NCI-H526 (cell line): ENCODE results near the gene SLX9.

Source experiments
- DNase-seq, 2 experiments: peaks; one replicate each; lab custom pipeline; 2025; lab: John Stamatoyannopoulos, UW

Gene SLX9

GRCh38 chr21:45001134-45002095, 61.6 kb downstream of the SLX9 start:
- no peak for DNase-seq

DNA sequence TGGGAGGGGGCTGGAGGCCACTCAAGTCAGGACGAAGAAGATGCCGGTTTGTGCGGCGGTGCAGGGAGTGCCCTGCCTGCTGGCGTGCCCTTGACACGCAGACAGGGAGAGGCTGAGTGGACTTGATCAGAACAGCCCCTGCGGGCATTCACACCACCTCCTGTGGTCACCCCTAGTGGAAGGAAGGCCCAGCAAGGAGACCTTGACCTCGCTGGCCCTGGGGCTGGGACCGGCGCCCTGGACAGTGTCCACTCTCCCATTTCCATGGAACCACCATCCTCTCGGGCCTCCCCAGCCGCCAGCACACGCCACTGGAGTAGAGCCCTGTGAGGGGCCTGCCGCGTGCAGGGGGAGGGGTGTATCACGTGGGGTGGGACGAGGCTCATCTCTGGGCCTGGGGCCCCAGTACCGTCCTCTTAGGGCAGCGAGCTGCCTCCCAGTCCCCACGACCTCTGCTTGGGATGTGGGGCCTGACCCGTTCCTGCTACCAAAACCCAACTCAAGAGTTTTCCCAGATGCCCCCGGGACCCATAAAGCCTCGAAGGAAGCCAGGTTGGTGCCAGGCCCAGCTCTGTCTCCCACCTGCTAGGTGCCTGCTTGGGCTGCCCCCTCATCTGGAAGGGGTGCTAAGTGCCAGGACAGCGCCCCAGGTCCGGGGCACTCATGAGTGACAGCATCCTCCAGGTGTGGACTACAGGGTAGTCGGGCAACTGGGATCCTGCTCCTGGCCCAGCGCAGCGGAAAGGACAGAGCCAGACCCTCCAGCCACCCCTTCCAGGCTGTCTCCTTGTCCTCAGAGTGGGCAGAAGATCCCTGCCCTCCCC, 62.8 kb downstream of the SLX9 start:
- no peak for DNase-seq

DNA sequence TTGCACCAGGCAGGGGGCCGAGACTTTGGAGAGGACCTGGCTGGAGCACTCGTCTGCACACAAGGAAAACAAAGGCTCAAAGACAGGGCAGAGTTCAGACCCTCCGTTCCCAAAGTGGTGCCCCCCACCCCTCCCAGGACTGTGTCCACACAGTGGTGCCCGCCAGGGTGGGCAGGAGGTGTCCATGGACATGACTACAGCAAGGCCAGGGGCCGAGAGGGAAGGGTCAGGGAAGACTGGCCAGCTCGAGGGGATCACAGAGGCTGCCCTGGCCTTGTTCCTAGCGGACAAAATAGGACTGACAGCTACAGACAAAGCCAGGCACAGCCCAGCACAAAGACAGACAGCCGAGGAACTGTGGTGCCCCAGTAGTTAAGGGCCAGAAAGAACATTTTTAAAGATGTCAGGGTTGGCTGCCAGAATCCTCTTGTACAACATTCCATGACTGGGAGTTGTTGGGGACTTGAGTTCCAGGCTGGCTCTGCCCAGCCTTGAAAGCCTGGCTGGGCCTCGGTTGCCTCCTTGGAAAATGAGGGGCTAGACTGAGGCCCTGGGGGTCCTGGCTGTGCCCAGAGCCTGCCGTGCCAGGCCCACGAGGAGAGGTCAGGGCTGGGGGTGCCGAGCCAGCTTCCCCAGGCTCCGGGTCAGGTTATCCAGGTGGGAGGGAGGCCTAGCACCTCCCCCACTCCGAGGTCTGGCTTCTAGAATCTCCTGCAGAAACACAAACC, 63.7 kb downstream of the SLX9 start:
- DNase-seq = no peak

DNA sequence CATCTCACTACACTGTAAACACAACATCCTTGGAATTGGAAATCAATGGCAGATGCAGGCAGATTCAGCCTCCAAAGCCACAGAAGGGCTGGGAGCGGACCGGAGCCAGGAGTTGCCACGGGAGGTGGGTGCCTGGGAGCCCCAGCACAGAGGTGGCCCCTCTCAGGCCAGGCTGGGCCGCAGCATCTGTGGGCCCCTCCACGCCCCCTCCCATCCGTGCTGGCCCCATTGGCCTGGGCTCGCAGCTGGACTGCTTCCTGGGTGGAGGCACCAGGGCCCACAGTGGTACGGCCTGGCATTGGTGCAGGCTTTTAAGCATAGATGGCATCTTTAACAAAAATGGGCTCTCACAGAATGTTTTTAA, 64.2 kb downstream of the SLX9 start:
- no peak for DNase-seq

DNA sequence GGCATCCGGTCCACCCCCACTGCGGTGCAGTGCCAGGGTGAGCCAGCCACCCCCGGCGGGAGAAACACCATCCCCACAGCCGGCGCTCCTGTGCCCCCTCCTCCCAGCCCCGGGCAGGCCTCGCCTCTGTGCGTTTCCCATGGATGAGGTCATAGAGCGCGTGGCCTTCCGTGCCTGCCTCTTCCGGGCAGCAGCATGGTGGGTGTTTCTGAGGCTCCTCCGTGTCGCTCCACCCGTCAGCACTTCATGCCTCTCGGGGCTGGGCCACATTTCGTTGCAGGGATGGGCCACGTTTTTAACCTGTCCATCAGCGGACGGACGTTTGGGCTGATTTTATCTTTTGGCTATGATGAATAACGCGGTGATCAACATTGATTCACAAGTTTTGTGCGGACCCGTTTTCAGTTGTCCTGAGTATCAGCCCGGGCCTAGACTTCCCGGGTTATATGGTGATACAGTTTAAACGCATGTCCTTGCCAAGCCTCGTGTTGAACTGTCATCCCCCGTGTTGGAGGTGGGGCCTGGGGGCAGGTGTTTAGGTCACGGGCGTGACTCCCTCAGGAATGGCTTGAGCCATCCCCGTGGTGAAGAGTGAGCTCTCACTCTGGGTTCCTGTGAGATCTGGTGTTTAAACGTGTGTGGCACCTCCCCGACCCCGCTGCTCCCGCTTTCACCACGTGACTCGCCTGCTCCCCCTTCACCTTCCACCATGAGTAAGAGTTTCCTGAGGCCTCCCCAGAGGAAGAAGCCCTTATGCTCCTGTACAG, 64.8 kb downstream of the SLX9 start:
- DNase-seq = no peak

DNA sequence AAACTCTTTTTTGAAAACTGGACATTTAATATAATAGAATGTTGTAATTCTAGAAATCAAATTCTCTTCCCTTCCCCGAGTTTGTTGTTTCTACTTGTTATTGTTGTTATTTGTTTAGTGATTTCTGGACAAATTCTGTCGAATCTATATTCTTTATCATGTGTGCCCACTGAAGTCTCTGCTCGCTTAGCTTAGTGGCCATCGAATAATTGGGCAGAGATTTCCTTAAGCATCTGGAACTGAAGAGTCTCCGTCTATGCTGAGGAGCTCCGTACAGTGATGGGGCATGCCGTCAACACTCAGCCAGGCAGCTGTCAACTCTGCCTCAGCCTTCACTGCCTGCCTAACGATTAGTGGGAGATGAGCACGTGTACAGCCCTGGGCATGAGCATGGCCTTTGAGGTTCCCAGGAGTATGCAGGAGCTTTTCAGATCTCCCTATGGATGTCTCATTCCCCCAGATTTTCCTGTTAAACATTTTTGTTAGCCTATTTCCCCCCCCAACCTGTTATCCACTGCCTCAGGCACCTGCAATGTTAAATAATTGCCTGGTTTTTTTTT, 66.8 kb downstream of the SLX9 start:
- no peak for DNase-seq

DNA sequence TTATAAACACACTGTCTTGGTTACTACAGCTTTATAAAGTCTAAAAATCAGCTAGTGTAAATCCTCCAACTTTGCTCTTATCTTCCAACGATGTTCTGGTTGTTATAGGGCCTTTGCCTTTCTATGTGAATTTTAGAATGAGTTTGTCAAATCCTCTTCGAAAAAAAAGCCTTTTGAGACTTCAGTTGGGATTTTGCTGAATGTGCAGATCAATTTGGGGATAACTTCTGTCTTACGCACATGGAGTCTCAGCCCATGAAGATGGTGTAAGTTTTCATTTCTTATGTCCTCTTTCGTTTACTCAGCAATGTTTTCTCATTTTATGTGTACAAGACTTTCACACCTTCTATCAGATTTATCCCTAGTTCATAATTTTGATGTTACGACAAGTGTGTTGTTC, 69.8 kb downstream of the SLX9 start:
- no peak for DNase-seq

- DNase-seq = no peak
Measured at GRCh38 chr21:45010096-45010495, 70.3 kb downstream of the SLX9 start.

DNA sequence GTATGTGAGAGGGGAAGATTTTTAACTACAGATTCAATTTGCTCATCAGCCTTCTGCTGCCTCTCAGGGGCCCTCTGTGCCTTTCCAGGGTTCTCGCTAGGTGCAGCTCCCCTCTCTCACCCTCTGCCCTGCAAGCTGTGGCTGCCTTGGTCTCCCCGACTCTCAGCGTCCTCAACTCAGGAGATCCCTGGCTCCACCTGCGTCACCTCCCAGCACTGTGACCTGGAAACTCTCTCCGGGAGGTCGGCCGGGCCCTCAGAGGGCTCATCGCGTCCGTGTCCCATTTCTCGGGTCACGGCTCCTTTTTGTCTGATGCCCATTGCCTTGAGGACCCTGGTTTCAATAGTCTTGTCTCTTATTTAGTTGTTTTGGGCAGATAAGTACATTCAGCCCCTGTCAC, 71.0 kb downstream of the SLX9 start:
- no peak for DNase-seq

- no peak for DNase-seq
Measured at GRCh38 chr21:45011426-45011825, 71.6 kb downstream of the SLX9 start.

DNA sequence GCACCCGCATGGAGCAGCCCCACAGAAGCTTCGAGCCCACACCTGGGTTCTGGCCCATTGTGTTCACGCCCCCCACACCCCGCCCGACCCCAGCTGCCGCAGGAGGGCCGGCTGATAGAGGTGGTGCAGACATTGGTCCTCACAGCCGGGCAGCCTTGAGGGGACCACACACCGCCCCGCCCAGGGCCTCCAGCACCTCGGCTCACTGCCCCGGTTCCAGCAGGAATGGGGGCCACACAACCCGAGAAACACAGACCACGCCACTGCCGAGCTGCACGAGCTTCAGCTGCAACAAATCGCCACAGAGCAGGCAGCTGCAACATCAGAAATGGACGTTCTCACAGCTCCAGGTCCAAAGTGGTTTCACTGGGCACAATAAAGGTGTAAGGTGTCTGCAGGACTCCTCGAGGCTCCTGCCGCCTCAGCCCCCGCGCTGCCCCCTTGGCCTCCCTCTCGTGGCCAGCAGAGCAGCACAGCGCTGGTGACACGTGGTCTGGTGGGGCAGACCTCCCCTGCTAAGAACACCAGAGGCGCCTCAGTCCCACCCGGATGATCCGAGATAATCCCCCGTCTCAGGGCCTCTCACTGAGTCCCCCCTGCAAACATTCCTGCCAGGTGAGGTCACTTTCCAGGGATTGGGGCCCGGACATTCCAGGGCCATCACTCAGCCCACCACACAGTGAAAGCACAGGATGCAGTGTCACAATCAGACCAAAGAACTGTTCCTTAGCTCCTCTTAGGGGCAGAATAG, 72.3 kb downstream of the SLX9 start:
- no peak for DNase-seq

GRCh38 chr21:45012662-45013259, 72.9 kb downstream of the SLX9 start:
- DNase-seq = no peak

DNA sequence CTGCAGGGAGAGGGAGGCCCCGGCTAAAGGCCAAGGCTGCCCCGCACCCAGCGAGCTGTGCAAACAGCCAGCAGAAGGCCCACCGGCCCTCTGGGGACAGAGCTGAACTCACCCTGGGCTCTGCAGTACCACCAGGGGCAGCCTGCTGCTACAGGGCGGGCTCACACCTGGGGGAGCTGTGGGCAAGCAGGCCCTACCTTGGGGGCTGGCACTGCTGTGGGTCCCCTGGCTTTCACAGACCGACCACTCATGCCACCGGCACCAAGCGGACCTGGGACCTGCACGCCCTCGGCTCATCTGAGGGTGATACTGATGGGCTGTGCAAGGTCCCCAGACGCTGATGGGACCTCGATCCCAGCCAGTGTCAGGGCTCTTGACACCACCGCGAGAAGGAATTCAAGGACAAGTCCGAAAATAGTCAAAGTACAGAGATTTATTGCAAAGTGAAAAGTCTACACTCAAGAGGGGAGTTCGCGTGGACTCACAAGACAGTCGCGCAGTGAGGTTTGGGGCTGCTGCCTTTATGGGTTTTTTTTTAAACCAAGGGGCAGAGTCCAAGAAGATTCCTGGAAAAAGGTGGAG, 73.5 kb downstream of the SLX9 start:
- DNase-seq = no peak

DNA sequence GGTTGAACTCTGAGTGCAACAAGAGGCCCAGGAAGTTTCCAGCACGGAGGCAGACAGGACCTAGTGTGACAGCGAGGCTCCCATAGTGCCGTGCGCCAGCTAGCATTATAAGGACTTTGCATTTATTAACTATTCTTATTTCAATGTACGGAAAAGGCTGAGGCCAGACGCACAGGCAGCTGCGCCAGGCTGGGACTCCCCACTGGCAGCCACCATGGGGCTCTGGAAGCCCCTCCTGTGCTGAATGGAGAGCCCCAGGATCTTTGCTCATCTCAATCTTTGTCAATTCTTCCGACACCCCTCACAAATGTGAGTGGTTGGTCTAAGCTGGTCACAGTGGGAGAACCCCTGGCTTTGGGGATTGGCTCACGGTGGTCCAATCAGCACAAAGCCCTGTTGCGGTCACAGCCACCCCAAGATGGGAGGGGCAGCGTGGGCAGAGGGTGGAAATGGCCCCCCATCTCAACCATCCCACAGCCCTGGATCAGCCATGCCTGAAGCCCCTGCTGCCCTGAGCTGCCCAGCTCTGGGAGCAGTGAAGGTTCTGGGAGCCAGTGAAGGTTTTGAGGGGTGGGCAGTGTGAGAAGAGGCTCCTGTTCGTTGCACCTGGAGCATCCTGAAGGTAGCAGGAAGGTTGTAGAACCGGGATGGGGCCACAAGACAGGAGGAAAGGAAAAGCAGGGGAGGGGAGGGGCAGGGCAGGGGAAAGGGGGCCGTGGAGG, 75.1 kb downstream of the SLX9 start:
- DNase-seq = no peak

- DNase-seq = no peak
Measured at GRCh38 chr21:45015469-45015860, 75.6 kb downstream of the SLX9 start.

GRCh38 chr21:45016031-45016405, 76.2 kb downstream of the SLX9 start:
- DNase-seq = no peak

DNA sequence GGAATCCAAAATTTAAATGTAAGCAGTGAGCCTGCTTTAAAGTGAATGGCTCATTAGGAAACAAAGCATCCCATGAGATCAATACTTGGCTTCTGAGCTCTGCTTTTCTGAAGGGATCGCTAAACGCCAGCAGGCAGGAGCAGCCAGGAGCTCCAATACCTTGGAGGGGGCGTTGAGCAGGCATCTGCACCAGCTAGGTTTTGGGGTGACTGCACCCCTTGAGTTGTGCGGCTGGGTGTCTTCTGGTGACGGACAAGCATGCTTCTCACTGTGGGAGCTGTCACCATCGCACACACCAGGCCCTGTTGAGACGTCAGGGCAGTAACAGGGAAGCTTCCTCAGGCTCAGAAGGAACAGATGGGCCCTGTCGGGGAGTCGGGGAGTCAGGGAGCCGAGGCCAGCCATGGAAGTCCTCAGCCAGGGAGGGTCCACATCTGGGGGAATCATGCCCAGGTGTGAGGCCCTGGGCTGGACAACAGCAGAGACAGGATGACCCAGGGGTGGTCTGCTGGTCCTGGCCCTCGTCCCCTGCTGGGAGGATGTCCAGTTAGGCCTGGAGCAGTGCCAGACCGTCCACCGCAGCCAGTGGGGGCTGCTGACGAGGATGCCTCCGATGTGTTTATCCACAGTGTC, 76.7 kb downstream of the SLX9 start:
- no peak for DNase-seq

DNA sequence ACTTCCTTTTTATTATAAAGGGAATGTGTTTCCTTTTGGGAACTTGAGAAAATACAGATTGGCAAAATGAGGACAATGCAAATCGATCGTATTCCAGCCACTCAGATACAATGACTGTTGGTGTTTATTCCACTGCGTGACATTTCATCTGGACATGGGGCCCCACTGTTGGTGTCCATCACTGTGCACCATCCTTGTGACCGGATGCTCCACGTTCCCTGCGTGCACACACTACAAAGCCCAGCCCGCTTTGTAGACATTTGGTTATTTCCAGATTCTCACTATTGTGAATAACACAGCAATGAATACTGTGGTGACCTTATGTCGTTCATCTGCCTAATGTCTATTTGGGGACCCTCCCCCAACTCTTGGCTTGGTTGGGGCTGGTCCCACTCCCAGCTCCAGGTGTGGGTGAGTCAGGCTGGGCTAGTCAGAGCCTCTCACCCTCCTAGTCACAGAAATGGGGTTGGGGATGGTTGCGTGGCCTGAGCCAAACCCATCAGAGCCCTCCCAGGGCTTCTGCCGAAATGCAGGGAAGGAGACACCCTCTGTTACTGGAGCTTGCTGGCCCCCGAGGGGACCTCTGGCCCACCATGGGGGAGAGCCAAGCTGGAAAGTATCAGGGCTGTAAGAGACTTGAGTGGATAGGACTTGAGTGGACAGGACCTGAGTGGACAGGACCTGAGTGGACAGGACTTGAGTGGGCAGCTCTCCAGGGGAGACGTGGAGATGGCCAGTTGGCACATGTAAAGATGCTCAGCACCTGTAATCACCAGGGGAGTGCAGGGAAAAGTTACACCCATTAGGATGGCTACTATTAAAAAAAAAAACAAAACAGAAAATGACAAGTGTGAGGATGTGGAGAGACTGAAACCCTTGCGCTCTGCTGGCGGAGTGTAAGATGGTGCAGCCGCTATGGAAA, 77.5 kb downstream of the SLX9 start:
- DNase-seq = no peak
